ENCODE measurements around the gene ARMC3.

ARMC3 gene

GRCh38 chr10:23001901-23002516 lies 74.2 kb downstream of the ARMC3 start:
- Histone ChIP-seq H3K4me3 (replicated peaks; ENCODE audit: insufficient read depth, low read length) (no peak overlapping the region), H3K27ac (replicated peaks) (no peak overlapping the region), H3K27me3 (ENCODE audit: insufficient read depth, poor library complexity, severe bottlenecking) (no peaks in the 10 kb centered on the region)
- DNase-seq (ENCODE audit: low read depth in 1 of 2, low spot score in 1 of 2): no peak
- TF ChIP-seq POLR2AphosphoS5 (IDR thresholded peaks at IDR 0.05; ENCODE audit: low read depth): no peak
- no peak for TF ChIP-seq SPI1 (IDR thresholded peaks at IDR 0.05; ENCODE audit: borderline replicate concordance, low read depth)

- no peak overlapping the region for H3K27ac ChIP-seq (replicated peaks)
These were observed 77.3 kb downstream of the ARMC3 start for GRCh38 chr10:23005150-23005549.

GRCh38 chr10:23013581-23014335 lies 85.9 kb downstream of the ARMC3 start:
- DNase-seq (ENCODE audit: low read depth in 1 of 2, low spot score in 1 of 2): no peak
- H3K27ac ChIP-seq (replicated peaks): no peak overlapping the region
- no peak for TF ChIP-seq CTCF (IDR thresholded peaks at IDR 0.05; ENCODE audit: insufficient read depth, low read length)
- H3K27me3 ChIP-seq (ENCODE audit: insufficient read depth, poor library complexity, severe bottlenecking): no peaks in the 10 kb centered on the region
- no peak overlapping the region for H3K4me3 ChIP-seq (replicated peaks; ENCODE audit: insufficient read depth, low read length)

More at GRCh38 chr10:23005150-23005549, 77.3 kb downstream of the ARMC3 start:
- H3K27me3 ChIP-seq (ENCODE audit: insufficient read depth, poor library complexity, severe bottlenecking): no peaks in the 10 kb centered on the region
- H3K4me3 ChIP-seq (replicated peaks; ENCODE audit: insufficient read depth, low read length): no peak overlapping the region
- no peak for DNase-seq (ENCODE audit: low read depth in 1 of 2, low spot score in 1 of 2)
- TF ChIP-seq CTCF (IDR thresholded peaks at IDR 0.05; ENCODE audit: insufficient read depth, low read length): no peak
- no peak for TF ChIP-seq SPI1 (IDR thresholded peaks at IDR 0.05; ENCODE audit: borderline replicate concordance, low read depth)
- TF ChIP-seq POLR2AphosphoS5 (IDR thresholded peaks at IDR 0.05; ENCODE audit: low read depth): no peak
- TF ChIP-seq REST (IDR thresholded peaks at IDR 0.05; ENCODE audit: insufficient replicate concordance, low read depth): no peak
- TF ChIP-seq GABPA (IDR thresholded peaks at IDR 0.05; ENCODE audit: low read depth): no peak

GRCh38 chr10:23015021-23015707 lies 87.3 kb downstream of the ARMC3 start:
- no peak overlapping the region for H3K4me3 ChIP-seq (replicated peaks; ENCODE audit: insufficient read depth, low read length)
- no peaks in the 10 kb centered on the region for H3K27me3 ChIP-seq (ENCODE audit: insufficient read depth, poor library complexity, severe bottlenecking)
- DNase-seq (ENCODE audit: low read depth in 1 of 2, low spot score in 1 of 2): no peak
- H3K27ac ChIP-seq (replicated peaks): no peak overlapping the region
- TF ChIP-seq SPI1 (IDR thresholded peaks at IDR 0.05; ENCODE audit: borderline replicate concordance, low read depth) (no peak), POLR2AphosphoS5 (IDR thresholded peaks at IDR 0.05; ENCODE audit: low read depth) (no peak), GABPA (IDR thresholded peaks at IDR 0.05; ENCODE audit: low read depth) (no peak), REST (IDR thresholded peaks at IDR 0.05; ENCODE audit: insufficient replicate concordance, low read depth) (no peak), CTCF (IDR thresholded peaks at IDR 0.05; ENCODE audit: insufficient read depth, low read length) (no peak)

Measured in HL-60 (cell line).